GM23338 (cell line): ENCODE results near the gene MTRF1. TPM values are rescaled to one million over a fixed set of nuclear protein-coding genes. Genes with fewer than 3 reads are reported as not detected.

Experiments used
- ATAC-seq: fragments of 200-7000 bp; cut with Tn5 transposase; 3 replicates; pipeline ENCODE4 v1.9.1; 2020
- DNase-seq: peaks from one replicate; pipeline ENCODE4 v3.0.0-alpha.2; 2015; ENCODE audit warnings: low spot score
- H2AFZ ChIP-seq: fragments of 200-600 bp; sonication (generic); 2 replicates; pipeline ENCODE4 v1.8.0; 2016; ENCODE audit warnings: antibody characterized with exemption, mild to moderate bottlenecking, moderate library complexity
- H3F3A ChIP-seq: fragments of 200-600 bp; sonication (generic); replicated peaks from 2 replicates; pipeline ENCODE4 v1.8.0; 2017; ENCODE audit warnings: antibody characterized with exemption, mixed run types, low read depth
- H3K27ac ChIP-seq: fragments of 200-600 bp; sonication (generic); 2 replicates; pipeline ENCODE4 v1.6.1; 2016; ENCODE audit warnings: low read depth
- H3K27me3 ChIP-seq: fragments of 200-600 bp; sonication (generic); 2 replicates; pipeline ENCODE4 v1.8.0; 2016; ENCODE audit warnings: mild to moderate bottlenecking, mixed run types, moderate library complexity; ENCODE audit not compliant: insufficient read depth
- H3K36me3 ChIP-seq: fragments of 200-600 bp; sonication (generic); 2 replicates; pipeline ENCODE4 v1.8.0; 2016; ENCODE audit warnings: mild to moderate bottlenecking; ENCODE audit not compliant: insufficient read depth
- H3K4me1 ChIP-seq: fragments of 200-600 bp; sonication (generic); 2 replicates; pipeline ENCODE4 v1.8.0; 2016; ENCODE audit warnings: mild to moderate bottlenecking, moderate library complexity; ENCODE audit not compliant: insufficient read depth
- H3K4me2 ChIP-seq: fragments of 200-600 bp; sonication (generic); 2 replicates; pipeline ENCODE4 v1.7.1; 2017; ENCODE audit warnings: mixed run types
- H3K4me3 ChIP-seq: fragments of 200-600 bp; sonication (generic); 2 replicates; pipeline ENCODE4 v1.6.1; 2016; ENCODE audit warnings: mixed run types
- H3K79me2 ChIP-seq: fragments of 200-600 bp; sonication (generic); replicated peaks from 2 replicates; pipeline ENCODE4 v1.8.0; 2017; ENCODE audit warnings: mild to moderate bottlenecking; ENCODE audit not compliant: insufficient read depth
- H3K9me2 ChIP-seq: fragments of 200-600 bp; sonication (generic); 2 replicates; pipeline ENCODE4 v1.8.0; 2017; ENCODE audit not compliant: insufficient read depth
- H4K20me1 ChIP-seq: fragments of 200-600 bp; sonication (generic); replicated peaks from 2 replicates; pipeline ENCODE4 v1.8.0; 2017; ENCODE audit warnings: mild to moderate bottlenecking; ENCODE audit not compliant: insufficient read depth
- H3K27ac Mint-ChIP-seq: 2 replicates; pipeline ENCODE4 v1.8.0; 2020; ENCODE audit warnings: inconsistent platforms, mild to moderate bottlenecking, moderate library complexity, mixed read lengths
- H3K27me3 Mint-ChIP-seq: 3 replicates; pipeline ENCODE4 v1.8.0; 2022; ENCODE audit warnings: low read depth, mild to moderate bottlenecking, moderate library complexity, mixed read lengths, inconsistent platforms; ENCODE audit not compliant: insufficient read depth, poor library complexity
- H3K36me3 Mint-ChIP-seq: 3 replicates; pipeline ENCODE4 v1.8.0; 2021; ENCODE audit warnings: low read depth, mild to moderate bottlenecking, inconsistent platforms, moderate library complexity, mixed read lengths
- H3K4me1 Mint-ChIP-seq: 3 replicates; pipeline ENCODE4 v1.8.0; 2020; ENCODE audit warnings: mild to moderate bottlenecking, inconsistent platforms, mixed read lengths
- H3K4me3 Mint-ChIP-seq: 3 replicates; pipeline ENCODE4 v1.8.0; 2021; ENCODE audit warnings: moderate library complexity, mild to moderate bottlenecking, inconsistent platforms, mixed read lengths
- H3K9me3 Mint-ChIP-seq: 3 replicates; pipeline ENCODE4 v1.8.0; 2020; ENCODE audit warnings: moderate library complexity, mild to moderate bottlenecking, inconsistent platforms, mixed read lengths
- CREB1 ChIP-seq: fragments of 250-450 bp; sonication (Bioruptor Pico); IDR thresholded peaks from 2 replicates; pipeline ENCODE4 v1.5.0; 2020; ENCODE audit warnings: low read depth, mild to moderate bottlenecking, moderate library complexity
- EZH2 ChIP-seq: fragments of 200-600 bp; sonication (generic); IDR thresholded peaks from one replicate; pipeline ENCODE4 v1.8.0; 2017; ENCODE audit warnings: antibody characterized with exemption, mild to moderate bottlenecking, low read depth; ENCODE audit not compliant: unreplicated experiment
- EZH2phosphoT487 ChIP-seq: fragments of 200-600 bp; sonication (generic); IDR thresholded peaks from one replicate; pipeline ENCODE4 v1.8.1; 2018; ENCODE audit warnings: antibody characterized with exemption; ENCODE audit not compliant: unreplicated experiment
- JUNB ChIP-seq: IDR thresholded peaks from one replicate; pipeline ENCODE4 v1.6.1; 2016; ENCODE audit warnings: antibody characterized with exemption; ENCODE audit not compliant: unreplicated experiment
- NANOG ChIP-seq: IDR thresholded peaks from 2 replicates; pipeline ENCODE4 v1.6.1; 2016; ENCODE audit warnings: antibody characterized with exemption, borderline replicate concordance
- POLR2AphosphoS5 ChIP-seq: IDR thresholded peaks from 2 replicates; pipeline ENCODE4 v1.6.1; 2016; ENCODE audit warnings: antibody characterized with exemption, low read depth
- STAT1 ChIP-seq: IDR thresholded peaks from one replicate; pipeline ENCODE4 v1.6.1; 2016; ENCODE audit warnings: antibody characterized with exemption; ENCODE audit not compliant: unreplicated experiment
- ZNF114 ChIP-seq: fragments of 250-450 bp; sonication (Bioruptor Pico); IDR thresholded peaks from 2 replicates; pipeline ENCODE4 v1.5.0; 2020; ENCODE audit warnings: mild to moderate bottlenecking, moderate library complexity
- ZNF331 ChIP-seq: fragments of 250-450 bp; sonication (Bioruptor Pico); IDR thresholded peaks from 2 replicates; pipeline ENCODE4 v1.5.0; 2020; ENCODE audit warnings: low read depth, mild to moderate bottlenecking, moderate library complexity
- polyA plus RNA-seq: library from polyadenylated mRNA; unstranded; fragments of >200 nt; fragmentation: Nextera tagmentation; extraction: Ambion mirVana; gene quantifications from 2 replicates; pipeline ENCODE4 v1.2.1, GENCODE V29; 2016
- total RNA-seq: library from RNA; depleted of rRNA; stranded (reverse); fragments of >200 nt; shearing (Covaris generic); gene quantifications from 2 replicates; pipeline ENCODE4 v1.2.3, GENCODE V29; 2014
- TF ChIP-seq, protein P1 (sequence below): IDR thresholded peaks from one replicate; pipeline ENCODE4 v1.6.1; 2018; ENCODE audit warnings: antibody characterized with exemption; ENCODE audit not compliant: unreplicated experiment
- TF ChIP-seq, protein P2 (sequence below), 2 experiments: fragments of 200-600 bp in 1 of 2; sonication (generic) in 1 of 2; conservative IDR thresholded peaks; 2 replicates each; pipeline versions ENCODE4 v1.5.1 to v1.6.1; 2016 to 2017; ENCODE audit warnings: antibody characterized with exemption in 2 of 2, low read depth in 2 of 2, mild to moderate bottlenecking in 2 of 2, moderate library complexity in 1 of 2
- TF ChIP-seq, protein P3 (sequence below): IDR thresholded peaks from 2 replicates; pipeline ENCODE4 v1.6.1; 2016; ENCODE audit warnings: antibody characterized with exemption
- TF ChIP-seq, protein P4 (sequence below): fragments of 250-450 bp; sonication (Bioruptor Pico); IDR thresholded peaks from 2 replicates; pipeline ENCODE4 v1.5.0; 2020; ENCODE audit warnings: mild to moderate bottlenecking, moderate library complexity

The MTRF1 gene
- total and polyA plus RNA-seq, 2 experiments from 2014 or later = 18.4 to 22.6 TPM

DNA sequence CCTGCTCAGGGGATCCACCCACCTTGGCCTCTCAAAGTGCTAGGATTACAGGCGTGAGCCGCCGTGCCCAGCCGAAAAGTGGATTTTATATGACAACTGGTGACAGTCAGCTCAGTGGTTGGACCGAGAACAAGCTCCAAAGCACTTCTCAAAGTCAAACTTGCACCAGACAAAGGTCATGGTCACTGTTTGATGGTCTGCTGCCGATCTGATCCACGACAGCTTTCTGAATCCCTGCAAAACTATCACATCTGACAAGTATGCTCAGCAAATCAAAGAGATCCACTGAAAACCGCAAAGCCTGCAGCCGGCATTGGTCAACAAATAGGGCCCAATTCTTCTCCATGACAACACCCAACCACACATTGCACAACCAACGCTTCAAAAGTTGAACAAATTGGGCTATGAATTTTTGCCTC, 26.1 kb upstream of the MTRF1 start:
- H3K9me3 Mint-ChIP-seq = peaks cover 18% of the 10 kb centered on the region
- H3K4me1 ChIP-seq = peaks cover 18% of the 10 kb centered on the region
- H3K27ac Mint-ChIP-seq = no peak overlapping the region; the same call in 1 of the 2 replicates
- no peak overlapping the region for H3K4me3 ChIP-seq
- H3K4me1 Mint-ChIP-seq = peaks cover 17% of the 10 kb centered on the region
- no peak for ATAC-seq
- H4K20me1 ChIP-seq = no peaks in the 10 kb centered on the region
- H3F3A ChIP-seq = no peaks in the 10 kb centered on the region
- DNase-seq = no peak
- peaks cover 2% of the 10 kb centered on the region; the same call in 1 of the 2 replicates for H3K9me2 ChIP-seq
- no peak overlapping the region for H2AFZ ChIP-seq
- no peak overlapping the region for H3K27ac ChIP-seq
- peaks cover 3% of the 10 kb centered on the region; the same call in 1 of the 3 replicates for H3K36me3 Mint-ChIP-seq
- H3K27me3 ChIP-seq = no peaks in the 10 kb centered on the region
- H3K36me3 ChIP-seq = no peaks in the 10 kb centered on the region
- TF ChIP-seq, protein P1, sequence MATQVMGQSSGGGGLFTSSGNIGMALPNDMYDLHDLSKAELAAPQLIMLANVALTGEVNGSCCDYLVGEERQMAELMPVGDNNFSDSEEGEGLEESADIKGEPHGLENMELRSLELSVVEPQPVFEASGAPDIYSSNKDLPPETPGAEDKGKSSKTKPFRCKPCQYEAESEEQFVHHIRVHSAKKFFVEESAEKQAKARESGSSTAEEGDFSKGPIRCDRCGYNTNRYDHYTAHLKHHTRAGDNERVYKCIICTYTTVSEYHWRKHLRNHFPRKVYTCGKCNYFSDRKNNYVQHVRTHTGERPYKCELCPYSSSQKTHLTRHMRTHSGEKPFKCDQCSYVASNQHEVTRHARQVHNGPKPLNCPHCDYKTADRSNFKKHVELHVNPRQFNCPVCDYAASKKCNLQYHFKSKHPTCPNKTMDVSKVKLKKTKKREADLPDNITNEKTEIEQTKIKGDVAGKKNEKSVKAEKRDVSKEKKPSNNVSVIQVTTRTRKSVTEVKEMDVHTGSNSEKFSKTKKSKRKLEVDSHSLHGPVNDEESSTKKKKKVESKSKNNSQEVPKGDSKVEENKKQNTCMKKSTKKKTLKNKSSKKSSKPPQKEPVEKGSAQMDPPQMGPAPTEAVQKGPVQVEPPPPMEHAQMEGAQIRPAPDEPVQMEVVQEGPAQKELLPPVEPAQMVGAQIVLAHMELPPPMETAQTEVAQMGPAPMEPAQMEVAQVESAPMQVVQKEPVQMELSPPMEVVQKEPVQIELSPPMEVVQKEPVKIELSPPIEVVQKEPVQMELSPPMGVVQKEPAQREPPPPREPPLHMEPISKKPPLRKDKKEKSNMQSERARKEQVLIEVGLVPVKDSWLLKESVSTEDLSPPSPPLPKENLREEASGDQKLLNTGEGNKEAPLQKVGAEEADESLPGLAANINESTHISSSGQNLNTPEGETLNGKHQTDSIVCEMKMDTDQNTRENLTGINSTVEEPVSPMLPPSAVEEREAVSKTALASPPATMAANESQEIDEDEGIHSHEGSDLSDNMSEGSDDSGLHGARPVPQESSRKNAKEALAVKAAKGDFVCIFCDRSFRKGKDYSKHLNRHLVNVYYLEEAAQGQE = no peak
- TF ChIP-seq, protein P2, sequence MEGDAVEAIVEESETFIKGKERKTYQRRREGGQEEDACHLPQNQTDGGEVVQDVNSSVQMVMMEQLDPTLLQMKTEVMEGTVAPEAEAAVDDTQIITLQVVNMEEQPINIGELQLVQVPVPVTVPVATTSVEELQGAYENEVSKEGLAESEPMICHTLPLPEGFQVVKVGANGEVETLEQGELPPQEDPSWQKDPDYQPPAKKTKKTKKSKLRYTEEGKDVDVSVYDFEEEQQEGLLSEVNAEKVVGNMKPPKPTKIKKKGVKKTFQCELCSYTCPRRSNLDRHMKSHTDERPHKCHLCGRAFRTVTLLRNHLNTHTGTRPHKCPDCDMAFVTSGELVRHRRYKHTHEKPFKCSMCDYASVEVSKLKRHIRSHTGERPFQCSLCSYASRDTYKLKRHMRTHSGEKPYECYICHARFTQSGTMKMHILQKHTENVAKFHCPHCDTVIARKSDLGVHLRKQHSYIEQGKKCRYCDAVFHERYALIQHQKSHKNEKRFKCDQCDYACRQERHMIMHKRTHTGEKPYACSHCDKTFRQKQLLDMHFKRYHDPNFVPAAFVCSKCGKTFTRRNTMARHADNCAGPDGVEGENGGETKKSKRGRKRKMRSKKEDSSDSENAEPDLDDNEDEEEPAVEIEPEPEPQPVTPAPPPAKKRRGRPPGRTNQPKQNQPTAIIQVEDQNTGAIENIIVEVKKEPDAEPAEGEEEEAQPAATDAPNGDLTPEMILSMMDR (conservative IDR thresholded peaks at IDR 0.05; ENCODE audit: low read depth in 2 of 2) = no peak
- TF ChIP-seq, protein P3, sequence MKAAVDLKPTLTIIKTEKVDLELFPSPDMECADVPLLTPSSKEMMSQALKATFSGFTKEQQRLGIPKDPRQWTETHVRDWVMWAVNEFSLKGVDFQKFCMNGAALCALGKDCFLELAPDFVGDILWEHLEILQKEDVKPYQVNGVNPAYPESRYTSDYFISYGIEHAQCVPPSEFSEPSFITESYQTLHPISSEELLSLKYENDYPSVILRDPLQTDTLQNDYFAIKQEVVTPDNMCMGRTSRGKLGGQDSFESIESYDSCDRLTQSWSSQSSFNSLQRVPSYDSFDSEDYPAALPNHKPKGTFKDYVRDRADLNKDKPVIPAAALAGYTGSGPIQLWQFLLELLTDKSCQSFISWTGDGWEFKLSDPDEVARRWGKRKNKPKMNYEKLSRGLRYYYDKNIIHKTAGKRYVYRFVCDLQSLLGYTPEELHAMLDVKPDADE = no peak
- no peak for TF ChIP-seq STAT1
- TF ChIP-seq ZNF114 (CRISPR knock-in tag) = no peak
- TF ChIP-seq ZNF331 = no peak
- TF ChIP-seq CREB1 (CRISPR knock-in tag) = no peak
- TF ChIP-seq NANOG = no peak
- TF ChIP-seq JUNB = no peak
- TF ChIP-seq EZH2phosphoT487 = no peak
- TF ChIP-seq EZH2 = no peak
- TF ChIP-seq POLR2AphosphoS5 = no peak
- TF ChIP-seq, protein P4, sequence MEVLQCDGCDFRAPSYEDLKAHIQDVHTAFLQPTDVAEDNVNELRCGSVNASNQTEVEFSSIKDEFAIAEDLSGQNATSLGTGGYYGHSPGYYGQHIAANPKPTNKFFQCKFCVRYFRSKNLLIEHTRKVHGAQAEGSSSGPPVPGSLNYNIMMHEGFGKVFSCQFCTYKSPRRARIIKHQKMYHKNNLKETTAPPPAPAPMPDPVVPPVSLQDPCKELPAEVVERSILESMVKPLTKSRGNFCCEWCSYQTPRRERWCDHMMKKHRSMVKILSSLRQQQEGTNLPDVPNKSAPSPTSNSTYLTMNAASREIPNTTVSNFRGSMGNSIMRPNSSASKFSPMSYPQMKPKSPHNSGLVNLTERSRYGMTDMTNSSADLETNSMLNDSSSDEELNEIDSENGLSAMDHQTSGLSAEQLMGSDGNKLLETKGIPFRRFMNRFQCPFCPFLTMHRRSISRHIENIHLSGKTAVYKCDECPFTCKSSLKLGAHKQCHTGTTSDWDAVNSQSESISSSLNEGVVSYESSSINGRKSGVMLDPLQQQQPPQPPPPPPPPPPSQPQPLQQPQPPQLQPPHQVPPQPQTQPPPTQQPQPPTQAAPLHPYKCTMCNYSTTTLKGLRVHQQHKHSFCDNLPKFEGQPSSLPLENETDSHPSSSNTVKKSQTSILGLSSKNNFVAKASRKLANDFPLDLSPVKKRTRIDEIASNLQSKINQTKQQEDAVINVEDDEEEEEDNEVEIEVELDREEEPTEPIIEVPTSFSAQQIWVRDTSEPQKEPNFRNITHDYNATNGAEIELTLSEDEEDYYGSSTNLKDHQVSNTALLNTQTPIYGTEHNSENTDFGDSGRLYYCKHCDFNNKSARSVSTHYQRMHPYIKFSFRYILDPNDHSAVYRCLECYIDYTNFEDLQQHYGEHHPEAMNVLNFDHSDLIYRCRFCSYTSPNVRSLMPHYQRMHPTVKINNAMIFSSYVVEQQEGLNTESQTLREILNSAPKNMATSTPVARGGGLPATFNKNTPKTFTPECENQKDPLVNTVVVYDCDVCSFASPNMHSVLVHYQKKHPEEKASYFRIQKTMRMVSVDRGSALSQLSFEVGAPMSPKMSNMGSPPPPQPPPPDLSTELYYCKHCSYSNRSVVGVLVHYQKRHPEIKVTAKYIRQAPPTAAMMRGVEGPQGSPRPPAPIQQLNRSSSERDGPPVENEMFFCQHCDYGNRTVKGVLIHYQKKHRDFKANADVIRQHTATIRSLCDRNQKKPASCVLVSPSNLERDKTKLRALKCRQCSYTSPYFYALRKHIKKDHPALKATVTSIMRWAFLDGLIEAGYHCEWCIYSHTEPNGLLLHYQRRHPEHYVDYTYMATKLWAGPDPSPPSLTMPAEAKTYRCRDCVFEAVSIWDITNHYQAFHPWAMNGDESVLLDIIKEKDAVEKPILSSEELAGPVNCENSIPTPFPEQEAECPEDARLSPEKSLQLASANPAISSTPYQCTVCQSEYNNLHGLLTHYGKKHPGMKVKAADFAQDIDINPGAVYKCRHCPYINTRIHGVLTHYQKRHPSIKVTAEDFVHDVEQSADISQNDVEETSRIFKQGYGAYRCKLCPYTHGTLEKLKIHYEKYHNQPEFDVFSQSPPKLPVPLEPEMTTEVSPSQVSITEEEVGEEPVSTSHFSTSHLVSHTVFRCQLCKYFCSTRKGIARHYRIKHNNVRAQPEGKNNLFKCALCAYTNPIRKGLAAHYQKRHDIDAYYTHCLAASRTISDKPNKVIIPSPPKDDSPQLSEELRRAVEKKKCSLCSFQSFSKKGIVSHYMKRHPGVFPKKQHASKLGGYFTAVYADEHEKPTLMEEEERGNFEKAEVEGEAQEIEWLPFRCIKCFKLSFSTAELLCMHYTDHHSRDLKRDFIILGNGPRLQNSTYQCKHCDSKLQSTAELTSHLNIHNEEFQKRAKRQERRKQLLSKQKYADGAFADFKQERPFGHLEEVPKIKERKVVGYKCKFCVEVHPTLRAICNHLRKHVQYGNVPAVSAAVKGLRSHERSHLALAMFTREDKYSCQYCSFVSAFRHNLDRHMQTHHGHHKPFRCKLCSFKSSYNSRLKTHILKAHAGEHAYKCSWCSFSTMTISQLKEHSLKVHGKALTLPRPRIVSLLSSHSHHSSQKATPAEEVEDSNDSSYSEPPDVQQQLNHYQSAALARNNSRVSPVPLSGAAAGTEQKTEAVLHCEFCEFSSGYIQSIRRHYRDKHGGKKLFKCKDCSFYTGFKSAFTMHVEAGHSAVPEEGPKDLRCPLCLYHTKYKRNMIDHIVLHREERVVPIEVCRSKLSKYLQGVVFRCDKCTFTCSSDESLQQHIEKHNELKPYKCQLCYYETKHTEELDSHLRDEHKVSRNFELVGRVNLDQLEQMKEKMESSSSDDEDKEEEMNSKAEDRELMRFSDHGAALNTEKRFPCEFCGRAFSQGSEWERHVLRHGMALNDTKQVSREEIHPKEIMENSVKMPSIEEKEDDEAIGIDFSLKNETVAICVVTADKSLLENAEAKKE (CRISPR knock-in tag) = no peak
- no peak overlapping the region for H3K4me3 Mint-ChIP-seq
- H3K4me2 ChIP-seq = no peak overlapping the region
- H3K27me3 Mint-ChIP-seq = peaks cover 5% of the 10 kb centered on the region
- H3K79me2 ChIP-seq = no peaks in the 10 kb centered on the region
